H7 (cell line): ENCODE results near the gene IARS1. TPM values are rescaled to one million over a fixed set of nuclear protein-coding genes. Genes with fewer than 3 reads are reported as not detected.

Experiments used
- DNase-seq: peaks from one replicate; pipeline ENCODE4 v3.0.0; 2012
- H3K27me3 ChIP-seq: 2 replicates; pipeline ENCODE4 v1.6.0; 2011; ENCODE audit warnings: mild to moderate bottlenecking, low read length; ENCODE audit not compliant: control insufficient read depth, insufficient read depth
- H3K36me3 ChIP-seq: replicated peaks from 2 replicates; pipeline ENCODE4 v1.5.1; 2011; ENCODE audit warnings: low read length; ENCODE audit not compliant: control insufficient read depth, insufficient read depth
- H3K4me3 ChIP-seq: 2 replicates; pipeline ENCODE4 v1.5.1; 2011; ENCODE audit warnings: low read depth, mild to moderate bottlenecking, control low read depth, low read length, moderate library complexity; ENCODE audit not compliant: insufficient read depth
- total RNA-seq: library from RNA; depleted of rRNA; stranded (reverse); fragments of >200 nt; shearing (Covaris generic); gene quantifications from 2 replicates; pipeline ENCODE4 v1.2.3, GENCODE V29; 2014

IARS1 gene
- total RNA-seq, 1 experiment from 2014 or later, result 369 TPM

DNA sequence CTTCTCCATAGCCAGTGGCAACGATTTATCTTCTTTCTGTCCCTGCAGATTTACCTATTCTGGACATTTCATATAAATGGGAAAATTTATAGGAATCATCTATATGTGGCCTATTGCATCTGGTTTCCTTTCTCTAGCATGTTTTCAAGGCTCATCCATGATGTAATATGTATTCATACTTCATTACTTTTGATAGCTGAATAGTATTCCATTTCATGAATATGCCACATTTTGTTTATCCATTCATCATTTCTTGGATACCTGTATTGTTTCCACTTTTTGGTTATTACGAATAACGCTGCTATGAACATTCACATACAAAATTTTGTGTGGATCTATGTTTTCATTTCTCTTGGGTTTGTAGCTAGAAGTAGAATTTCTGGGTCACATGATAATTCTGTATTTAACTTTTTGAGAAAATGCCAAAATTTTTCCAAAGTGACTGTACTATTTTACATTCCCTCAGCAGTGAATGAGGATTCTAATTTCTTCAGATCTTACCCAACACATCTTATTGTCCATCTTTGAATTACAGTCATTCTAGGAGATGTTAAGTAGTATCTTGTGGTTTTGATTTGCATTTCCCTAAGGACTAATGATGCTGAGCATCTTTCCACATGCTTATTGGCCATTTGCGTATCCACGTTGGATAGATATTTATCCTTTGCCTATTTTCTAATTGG is 3.6 kb downstream of the IARS1 start:
- Histone ChIP-seq H3K36me3 (peaks cover 20% of the 10 kb centered on the region), H3K27me3 (no peaks in the 10 kb centered on the region), H3K4me3 (no peak overlapping the region)
- no peak for DNase-seq

DNA sequence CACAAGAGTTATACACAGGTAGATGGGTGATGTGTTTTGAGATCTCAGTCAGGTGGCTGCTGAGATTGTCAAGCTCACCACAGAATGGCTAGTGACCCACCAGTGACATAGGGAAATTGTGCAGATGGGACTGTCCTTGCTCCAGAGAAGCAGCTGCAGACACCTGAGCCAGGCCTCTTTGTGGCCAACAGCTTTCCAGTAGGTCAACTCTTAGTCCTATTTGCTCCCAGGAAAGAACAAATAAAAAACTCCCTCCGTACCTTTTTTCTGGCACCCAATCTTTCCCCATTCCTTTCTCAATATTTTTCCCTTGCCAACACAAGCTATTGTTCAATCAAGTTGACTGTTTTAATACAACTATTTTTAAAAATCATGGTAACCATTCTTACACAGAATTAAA is 14.2 kb downstream of the IARS1 start:
- Histone ChIP-seq H3K4me3 (no peak overlapping the region), H3K27me3 (no peaks in the 10 kb centered on the region), H3K36me3 (peaks cover 57% of the 10 kb centered on the region)
- no peak for DNase-seq

DNA sequence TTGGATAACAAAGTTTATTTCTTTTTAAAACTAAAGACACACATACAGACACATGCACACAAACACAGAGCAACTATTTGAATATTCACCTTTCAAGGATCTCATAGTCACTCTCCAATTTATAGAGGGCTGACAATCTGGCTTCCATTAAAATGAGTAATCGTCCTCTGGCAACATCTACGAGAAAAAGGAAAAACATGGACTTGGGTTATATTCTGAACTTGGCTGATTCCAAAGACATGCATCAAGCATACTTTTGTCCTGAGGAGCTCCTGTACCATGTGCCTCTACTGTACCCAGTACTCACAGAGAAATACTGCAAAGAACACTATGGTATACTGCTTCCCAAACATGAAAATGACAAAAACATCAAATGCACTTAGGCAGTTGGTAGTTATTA is 15.4 kb downstream of the IARS1 start:
- peaks cover 61% of the 10 kb centered on the region for H3K36me3 ChIP-seq
- no peak overlapping the region for H3K4me3 ChIP-seq
- H3K27me3 ChIP-seq, result no peaks in the 10 kb centered on the region
- no peak for DNase-seq

DNA sequence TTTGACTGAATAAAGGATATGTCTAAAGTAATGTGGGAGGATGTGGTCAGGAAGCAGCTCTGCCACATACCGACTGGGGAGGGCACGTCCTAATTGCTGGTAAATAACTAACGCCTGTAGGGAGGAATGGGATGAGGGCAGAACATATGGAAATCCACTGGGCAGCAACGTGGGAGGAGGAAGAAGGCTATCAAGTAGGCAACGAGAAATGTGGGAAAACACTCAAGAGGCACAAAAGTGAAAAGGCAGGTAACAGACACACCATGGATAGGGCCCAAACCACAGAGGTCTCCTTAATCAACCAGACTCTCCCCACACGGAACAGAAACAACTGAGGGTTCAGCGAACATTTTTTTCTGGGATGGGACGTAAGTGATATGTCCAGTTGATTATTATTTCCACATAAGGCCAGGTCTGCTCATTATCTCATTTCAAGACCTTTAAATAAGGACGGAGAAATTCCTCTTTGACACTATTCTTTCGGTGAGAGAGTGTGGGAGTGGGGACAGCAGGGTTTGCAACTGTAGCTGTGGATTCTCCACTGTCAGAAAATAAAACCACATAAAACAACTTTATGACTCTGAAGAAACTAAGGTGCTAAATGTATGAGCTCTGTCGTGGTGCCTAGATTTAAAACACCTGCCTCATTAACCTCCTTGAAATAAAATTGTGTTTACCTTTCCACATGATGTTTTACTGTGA is 17.0 kb downstream of the IARS1 start:
- no peak for DNase-seq
- no peak overlapping the region for H3K4me3 ChIP-seq

DNA sequence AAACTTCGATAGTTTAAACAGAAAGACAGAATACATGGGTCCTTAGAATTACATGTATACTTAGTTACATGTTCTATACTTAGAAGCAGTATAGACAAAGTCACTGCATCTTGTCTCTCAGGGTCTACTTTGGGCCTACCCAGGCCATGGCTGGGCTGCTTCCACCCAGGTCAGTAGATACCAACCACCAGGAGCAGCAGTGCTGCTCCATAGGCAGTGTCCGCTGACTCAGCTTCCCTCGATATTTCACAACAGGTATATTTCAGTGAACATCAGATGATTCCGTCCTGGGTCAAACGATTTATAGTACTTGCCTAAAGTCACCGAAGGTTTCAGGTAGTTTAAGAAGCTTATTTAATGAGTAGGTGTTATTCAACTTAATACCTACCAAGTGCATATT is 18.0 kb downstream of the IARS1 start:
- Histone ChIP-seq H3K36me3 (peaks cover 70% of the 10 kb centered on the region), H3K4me3 (no peak overlapping the region), H3K27me3 (no peaks in the 10 kb centered on the region)
- no peak for DNase-seq

More for the DNA sequence above, 17.0 kb downstream of the IARS1 start:
- peaks cover 62% of the 10 kb centered on the region for H3K36me3 ChIP-seq
- no peaks in the 10 kb centered on the region for H3K27me3 ChIP-seq

DNA sequence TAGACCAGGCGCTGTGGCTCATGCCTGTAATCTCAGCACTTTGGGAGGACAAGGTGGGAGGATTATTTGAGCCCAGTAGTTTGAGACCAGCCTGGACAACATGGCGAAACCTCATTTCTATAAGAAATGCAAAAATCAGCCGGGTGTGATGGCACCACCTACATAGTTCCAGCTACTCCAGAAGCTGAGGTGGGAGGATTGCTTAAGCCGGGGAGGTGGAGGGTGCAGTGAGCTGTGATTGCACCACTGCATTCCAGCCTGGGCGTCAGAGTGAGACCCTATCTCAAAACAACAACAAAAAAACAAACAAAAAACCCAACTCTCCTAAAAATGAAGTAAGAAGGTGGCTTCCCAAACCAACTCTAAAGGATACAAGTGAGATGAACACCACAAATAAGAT is 23.0 kb downstream of the IARS1 start:
- H3K36me3 ChIP-seq, result peaks cover 69% of the 10 kb centered on the region
- DNase-seq, result no peak

DNA sequence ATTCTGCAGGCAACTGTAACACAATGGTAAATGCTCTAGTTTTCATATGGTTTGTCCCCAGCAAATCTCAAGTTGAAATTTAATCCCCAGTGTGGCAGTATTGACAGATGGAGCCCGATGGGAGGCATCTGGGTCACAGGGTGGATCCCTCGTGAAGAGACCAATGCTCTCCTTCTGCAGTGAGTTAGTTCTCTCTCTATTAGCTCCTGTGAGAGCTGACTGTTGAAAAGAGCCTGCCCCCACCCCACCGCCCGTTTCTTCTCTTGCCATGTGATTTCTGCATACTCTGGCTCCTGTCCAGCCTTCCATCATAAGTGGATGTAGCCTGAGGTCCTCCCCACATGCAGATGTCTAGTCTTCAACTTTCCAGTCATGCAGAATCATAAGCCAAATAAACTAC is 27.0 kb downstream of the IARS1 start:
- Histone ChIP-seq H3K36me3 (peaks cover 73% of the 10 kb centered on the region), H3K27me3 (no peaks in the 10 kb centered on the region), H3K4me3 (no peak overlapping the region)
- no peak for DNase-seq

More for the DNA sequence above, 23.0 kb downstream of the IARS1 start:
- H3K27me3 ChIP-seq, result no peaks in the 10 kb centered on the region
- H3K4me3 ChIP-seq, result no peak overlapping the region

DNA sequence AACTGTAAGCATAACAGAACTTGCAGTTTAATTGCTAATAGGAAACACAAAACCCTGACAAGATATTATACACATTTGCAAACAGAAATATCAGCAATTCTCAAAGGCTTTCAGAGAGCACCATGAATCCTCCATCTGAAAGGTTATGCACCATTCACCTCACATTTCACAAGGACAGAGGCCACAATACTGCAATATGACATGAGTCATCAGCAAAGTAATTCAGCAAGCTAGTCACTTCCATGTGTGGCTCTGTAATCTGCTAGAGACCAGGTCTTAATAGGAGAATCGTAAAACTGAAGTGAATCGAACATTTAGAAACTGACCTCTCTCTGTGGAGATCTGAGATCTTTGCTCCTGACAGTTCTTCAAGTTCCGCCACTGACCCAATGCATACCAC is 28.3 kb downstream of the IARS1 start:
- H3K4me3 ChIP-seq, result no peak overlapping the region
- no peaks in the 10 kb centered on the region for H3K27me3 ChIP-seq
- H3K36me3 ChIP-seq, result peaks cover 66% of the 10 kb centered on the region
- DNase-seq, result no peak

DNA sequence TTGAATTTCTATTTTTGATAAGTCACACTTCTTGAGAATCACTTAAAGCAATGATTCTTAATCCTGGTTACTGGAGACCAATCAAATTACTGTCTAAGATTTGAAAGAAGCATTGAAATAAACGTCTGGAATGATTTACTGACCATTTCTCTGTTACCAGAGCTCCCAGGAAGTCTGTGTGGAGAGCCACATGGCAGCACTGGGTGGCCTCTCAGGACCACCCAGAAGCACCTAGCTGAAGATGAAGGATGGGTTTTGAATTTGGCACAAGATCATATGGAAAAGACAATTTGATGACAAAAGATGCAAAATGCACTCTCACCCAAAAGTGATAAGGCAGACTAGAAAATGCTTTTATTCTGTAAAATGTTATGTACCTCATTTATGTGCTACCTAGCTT is 30.4 kb downstream of the IARS1 start:
- peaks cover 77% of the 10 kb centered on the region for H3K36me3 ChIP-seq
- no peaks in the 10 kb centered on the region for H3K27me3 ChIP-seq
- no peak for DNase-seq
- no peak overlapping the region for H3K4me3 ChIP-seq

DNA sequence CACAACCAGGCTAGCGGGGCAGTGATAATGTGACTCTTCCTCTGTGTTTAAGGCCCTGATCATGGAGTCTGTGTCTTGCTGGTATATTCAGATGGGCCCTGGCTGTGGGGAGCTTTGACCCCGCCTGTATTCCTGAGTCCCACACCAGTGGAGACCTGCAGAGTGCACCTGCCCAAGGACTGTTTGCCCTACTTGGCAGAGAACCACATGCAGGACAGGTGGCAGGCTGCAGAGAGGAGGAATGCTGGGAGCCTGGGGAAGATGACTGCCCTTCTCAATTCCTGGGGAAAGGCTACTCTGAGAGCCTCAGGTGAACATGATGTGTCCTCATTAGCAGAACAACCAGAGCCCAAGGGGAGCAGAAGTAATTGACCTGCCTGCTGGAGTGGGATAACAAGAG is 36.2 kb downstream of the IARS1 start:
- H3K4me3 ChIP-seq, result no peak overlapping the region
- DNase-seq, result no peak
- H3K36me3 ChIP-seq, result peaks cover 66% of the 10 kb centered on the region
- no peaks in the 10 kb centered on the region for H3K27me3 ChIP-seq

DNA sequence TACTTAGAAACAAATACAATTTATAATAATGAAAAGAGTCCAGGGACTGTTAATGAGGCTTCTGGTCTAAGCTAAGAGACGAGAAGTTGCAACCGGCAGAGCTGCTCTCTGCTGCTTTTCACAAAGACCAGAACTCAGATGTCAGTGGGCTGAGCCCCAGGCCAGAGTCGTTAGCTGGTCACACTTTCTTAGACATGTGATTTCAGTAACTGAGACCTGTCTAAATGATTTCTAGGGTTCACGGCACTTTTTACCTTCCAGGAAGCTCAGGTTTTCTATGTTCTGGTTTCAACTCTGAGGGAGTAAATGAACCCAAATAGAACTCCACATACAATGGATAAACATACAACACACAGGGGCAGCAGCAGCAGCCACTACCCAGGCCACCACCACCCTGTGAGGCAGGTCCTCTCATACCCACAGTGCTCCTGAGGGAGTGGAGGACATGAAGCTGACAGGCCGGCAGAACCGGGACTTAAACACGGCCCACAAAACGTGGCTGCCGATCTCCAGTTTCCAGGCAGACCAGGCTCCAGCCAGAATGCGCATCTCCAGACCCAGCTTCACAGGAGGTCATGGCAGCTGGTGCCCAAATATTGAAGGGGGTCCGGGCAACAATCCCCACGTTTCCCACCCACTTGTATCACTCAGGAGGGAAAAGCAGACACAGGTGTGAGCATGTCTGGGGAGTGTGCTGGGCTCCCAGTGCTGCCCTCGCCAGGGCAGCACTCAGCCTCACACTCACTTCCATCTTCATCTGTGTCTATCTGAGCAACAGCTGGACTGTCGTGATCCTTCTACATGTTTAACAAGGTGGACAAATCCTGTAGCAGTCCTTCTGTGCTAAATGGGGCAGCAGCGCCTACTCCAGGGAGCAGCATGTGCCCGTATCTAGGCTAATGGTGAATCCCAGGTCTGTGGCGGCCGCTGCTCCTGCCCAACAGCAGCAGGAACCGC is 38.8 kb downstream of the IARS1 start:
- Histone ChIP-seq H3K4me3 (no peak overlapping the region), H3K36me3 (peaks cover 75% of the 10 kb centered on the region), H3K27me3 (no peaks in the 10 kb centered on the region)
- no peak for DNase-seq

DNA sequence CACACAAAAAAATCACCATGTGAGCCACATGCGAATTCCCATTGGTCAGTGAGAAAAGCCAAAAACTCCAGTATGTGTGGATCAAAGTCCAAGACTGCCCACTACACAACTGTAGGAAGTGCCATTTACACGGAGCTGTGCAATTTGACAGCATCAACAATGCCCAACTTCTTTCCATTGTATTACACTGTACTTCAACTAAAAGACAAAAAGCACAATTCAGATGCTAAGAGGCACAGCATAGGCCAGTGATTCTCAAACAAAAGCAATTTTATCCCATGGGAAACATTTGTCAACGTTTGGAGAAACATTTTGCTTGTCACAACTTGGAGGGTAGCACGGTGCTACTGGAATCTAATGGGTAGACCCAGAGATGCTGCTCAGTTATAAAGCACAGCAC is 39.8 kb downstream of the IARS1 start:
- Histone ChIP-seq H3K36me3 (peaks cover 71% of the 10 kb centered on the region), H3K27me3 (no peaks in the 10 kb centered on the region), H3K4me3 (no peak overlapping the region)
- no peak for DNase-seq

DNA sequence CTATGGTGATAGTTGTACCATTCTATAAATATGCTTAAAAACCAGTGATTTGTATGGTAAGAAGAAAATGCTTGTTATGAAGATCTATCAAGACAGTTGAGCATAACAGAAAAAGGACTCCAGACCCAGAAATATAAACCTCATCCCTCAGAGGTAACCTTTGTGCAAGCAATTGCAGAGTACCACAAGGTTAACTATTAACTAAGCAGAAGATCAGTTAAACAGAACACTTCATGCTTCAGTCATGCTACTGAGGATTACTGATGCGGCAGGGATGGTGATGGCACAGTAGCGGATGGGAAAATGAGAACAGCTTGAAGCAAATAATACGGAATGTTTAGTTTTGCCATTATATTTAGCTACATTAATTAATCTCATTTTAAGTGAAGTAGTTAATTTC is 45.5 kb downstream of the IARS1 start:
- H3K36me3 ChIP-seq, result peaks cover 74% of the 10 kb centered on the region
- no peak overlapping the region for H3K4me3 ChIP-seq
- DNase-seq, result no peak
- H3K27me3 ChIP-seq, result no peaks in the 10 kb centered on the region

DNA sequence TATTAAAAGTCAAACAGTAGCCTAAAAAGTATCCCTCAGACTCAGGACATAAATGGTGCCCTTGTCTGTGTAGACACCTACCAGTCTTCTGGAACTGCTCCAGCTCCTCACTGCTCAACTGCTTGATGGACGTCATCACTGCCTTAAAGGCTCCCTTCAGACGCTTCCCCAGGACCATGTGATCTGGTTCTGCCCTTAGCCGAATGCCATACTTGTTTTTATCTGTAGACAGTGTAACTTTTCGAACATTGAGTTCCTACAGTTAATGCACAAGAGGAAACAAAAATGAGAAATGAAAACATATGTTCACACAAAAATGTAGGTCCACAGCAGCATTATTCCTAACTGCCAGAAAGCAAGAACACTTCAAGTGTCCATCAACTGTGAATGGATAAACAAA is 46.2 kb downstream of the IARS1 start:
- no peak overlapping the region for H3K4me3 ChIP-seq
- no peak for DNase-seq
- H3K27me3 ChIP-seq, result no peaks in the 10 kb centered on the region
- peaks cover 78% of the 10 kb centered on the region for H3K36me3 ChIP-seq
